ENCODE results near the gene LRRC71.

DNA sequence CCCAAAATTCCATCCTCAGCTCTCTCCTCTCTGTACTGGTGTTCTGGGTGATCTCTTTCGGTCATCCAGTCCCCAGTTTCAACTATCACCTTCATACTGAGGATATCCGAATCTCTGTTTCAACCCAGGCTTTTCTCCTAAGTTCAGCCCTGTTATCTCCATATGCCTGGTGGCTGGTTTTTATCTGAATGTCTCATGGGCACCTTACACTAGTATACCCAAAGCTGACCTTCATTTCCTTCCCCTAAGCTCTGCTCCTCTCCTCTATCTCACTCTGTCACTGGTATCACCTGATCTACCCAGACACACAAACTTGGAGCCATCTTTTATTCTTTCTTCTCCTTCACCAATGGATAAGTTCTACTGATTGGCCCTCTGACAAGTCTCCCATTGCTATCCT is 53.0 kb downstream of the LRRC71 start:
- TF ChIP-seq TCF4 (CRISPR knock-in tag; IDR thresholded peaks at IDR 0.05; ENCODE audit: borderline replicate concordance) (no peak), PPARA (CRISPR knock-in tag; IDR thresholded peaks at IDR 0.05; ENCODE audit: borderline replicate concordance) (no peak), ISL1 (CRISPR knock-in tag; IDR thresholded peaks at IDR 0.05) (no peak), ESRRG (CRISPR knock-in tag; IDR thresholded peaks at IDR 0.05) (no peak), ARNTL (CRISPR knock-in tag; IDR thresholded peaks at IDR 0.05; ENCODE audit: borderline replicate concordance, low read depth) (no peak), ZC3H10 (CRISPR knock-in tag; IDR thresholded peaks at IDR 0.05) (no peak), BACH2 (CRISPR knock-in tag; IDR thresholded peaks at IDR 0.05; ENCODE audit: borderline replicate concordance) (no peak), TOX (CRISPR knock-in tag; IDR thresholded peaks at IDR 0.05; ENCODE audit: borderline replicate concordance) (no peak), ZNF8 (CRISPR knock-in tag; IDR thresholded peaks at IDR 0.05) (no peak), ZFP3 (CRISPR knock-in tag; IDR thresholded peaks at IDR 0.05) (no peak)
- TF ChIP-seq, protein P1, sequence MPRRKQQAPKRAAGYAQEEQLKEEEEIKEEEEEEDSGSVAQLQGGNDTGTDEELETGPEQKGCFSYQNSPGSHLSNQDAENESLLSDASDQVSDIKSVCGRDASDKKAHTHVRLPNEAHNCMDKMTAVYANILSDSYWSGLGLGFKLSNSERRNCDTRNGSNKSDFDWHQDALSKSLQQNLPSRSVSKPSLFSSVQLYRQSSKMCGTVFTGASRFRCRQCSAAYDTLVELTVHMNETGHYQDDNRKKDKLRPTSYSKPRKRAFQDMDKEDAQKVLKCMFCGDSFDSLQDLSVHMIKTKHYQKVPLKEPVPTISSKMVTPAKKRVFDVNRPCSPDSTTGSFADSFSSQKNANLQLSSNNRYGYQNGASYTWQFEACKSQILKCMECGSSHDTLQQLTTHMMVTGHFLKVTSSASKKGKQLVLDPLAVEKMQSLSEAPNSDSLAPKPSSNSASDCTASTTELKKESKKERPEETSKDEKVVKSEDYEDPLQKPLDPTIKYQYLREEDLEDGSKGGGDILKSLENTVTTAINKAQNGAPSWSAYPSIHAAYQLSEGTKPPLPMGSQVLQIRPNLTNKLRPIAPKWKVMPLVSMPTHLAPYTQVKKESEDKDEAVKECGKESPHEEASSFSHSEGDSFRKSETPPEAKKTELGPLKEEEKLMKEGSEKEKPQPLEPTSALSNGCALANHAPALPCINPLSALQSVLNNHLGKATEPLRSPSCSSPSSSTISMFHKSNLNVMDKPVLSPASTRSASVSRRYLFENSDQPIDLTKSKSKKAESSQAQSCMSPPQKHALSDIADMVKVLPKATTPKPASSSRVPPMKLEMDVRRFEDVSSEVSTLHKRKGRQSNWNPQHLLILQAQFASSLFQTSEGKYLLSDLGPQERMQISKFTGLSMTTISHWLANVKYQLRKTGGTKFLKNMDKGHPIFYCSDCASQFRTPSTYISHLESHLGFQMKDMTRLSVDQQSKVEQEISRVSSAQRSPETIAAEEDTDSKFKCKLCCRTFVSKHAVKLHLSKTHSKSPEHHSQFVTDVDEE (CRISPR knock-in tag; IDR thresholded peaks at IDR 0.05), result no peak

Data from SK-N-SH treated with all-trans-retinoic acid at 6 μM for 48 hours (cell line).